GM12874 (cell line): ENCODE results near the gene WDR7.

ENCODE experiments used
- CTCF ChIP-seq: IDR thresholded peaks from 2 replicates; pipeline ENCODE4 v1.5.1; 2011; ENCODE audit warnings: low read depth, mild to moderate bottlenecking, control low read depth, low read length, moderate library complexity; ENCODE audit not compliant: insufficient read depth

The WDR7 gene

DNA sequence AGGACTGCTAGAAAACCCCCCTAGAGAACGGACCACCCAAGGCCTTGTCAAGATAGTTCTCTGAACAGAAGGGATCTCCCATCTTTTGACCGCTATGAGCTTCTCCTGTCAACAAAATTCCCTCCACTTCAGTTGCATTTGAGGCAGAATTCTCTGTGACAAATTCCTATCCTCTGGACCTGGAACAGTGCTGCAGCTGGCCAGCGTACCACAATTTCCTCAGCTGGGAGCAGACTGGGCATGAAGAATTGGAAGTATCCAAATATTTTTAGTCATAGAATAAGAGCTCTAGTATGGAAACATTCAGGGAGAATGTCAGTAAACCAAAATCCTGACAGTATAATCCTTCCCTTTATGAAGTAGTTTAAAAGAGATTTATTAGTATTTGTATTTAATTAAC lies 348.7 kb downstream of the WDR7 start:
- no peak for TF ChIP-seq CTCF

- no peak for TF ChIP-seq CTCF
These were observed 351.5 kb downstream of the WDR7 start for GRCh38 chr18:57002627-57003026.

DNA sequence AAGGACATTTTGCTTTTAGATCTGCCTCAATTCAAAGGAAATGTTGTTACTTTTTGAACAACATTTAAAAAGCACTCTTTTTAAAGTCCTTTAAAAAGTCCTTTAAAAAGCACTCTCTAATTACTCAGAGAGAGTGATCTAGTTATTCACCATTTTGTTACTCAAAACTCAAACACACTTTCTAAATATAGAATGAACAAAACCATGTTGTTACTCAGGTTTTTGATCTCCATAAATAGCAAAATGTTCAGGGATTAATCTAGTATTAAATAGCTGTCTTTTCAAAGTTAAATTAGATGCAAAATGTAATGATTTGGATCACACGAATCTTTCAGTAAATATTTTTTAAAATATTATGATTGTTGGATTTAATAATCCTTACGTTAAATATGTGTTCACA lies 352.2 kb downstream of the WDR7 start:
- TF ChIP-seq CTCF, result no peak

- TF ChIP-seq CTCF, result no peak
These were observed 353.4 kb downstream of the WDR7 start for GRCh38 chr18:57004366-57005121.

DNA sequence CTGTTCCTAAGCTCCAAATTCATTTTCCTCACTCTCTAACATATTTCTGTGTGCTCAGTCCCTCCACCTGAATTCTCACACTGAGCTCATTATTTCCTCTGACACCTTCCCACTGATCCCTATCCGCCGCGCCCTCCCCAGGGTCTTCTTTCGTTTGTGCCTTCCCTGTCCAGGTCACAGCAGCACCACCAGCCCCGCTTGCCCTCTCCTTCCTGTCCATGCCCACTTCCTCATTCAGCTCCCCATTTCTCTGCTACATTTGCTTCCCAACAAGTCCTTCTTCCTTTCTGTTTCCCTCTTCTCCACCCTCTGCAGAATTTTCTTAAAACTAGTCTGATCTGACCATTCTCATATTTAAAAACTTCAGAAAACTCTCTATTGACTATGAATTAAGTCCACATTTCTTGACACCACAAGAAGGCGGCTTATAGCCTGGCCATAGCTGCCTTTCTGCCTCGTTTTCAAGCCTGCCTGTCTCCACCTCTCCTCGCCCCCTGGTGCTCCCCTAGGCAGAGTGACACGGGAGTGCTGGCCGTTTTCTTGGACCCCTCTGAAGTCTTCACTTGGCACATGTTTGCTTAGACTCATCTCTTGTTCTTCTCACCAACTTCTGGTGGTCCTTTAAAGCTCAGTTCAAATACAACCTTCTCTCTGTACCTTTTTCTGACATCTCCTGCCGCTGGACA lies 357.0 kb downstream of the WDR7 start:
- no peak for TF ChIP-seq CTCF

DNA sequence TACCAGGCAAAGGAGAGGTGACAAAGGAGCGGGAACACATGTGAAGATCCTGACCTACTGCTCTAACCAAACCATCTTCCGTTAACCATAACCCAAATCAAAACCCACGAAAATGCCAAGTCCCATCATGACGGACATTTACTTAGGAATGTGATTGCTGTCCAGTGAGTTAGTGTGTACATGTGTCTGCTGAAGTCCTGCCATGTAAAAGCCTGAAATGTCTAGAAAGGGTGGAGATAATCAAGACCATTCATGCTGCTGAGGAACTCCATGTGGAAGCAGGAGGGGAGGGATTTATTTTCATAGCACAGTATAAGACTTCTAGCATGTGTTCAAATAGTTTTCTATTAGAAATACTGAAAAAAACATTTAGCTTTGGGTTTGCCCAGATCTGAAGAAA lies 358.7 kb downstream of the WDR7 start:
- no peak for TF ChIP-seq CTCF

DNA sequence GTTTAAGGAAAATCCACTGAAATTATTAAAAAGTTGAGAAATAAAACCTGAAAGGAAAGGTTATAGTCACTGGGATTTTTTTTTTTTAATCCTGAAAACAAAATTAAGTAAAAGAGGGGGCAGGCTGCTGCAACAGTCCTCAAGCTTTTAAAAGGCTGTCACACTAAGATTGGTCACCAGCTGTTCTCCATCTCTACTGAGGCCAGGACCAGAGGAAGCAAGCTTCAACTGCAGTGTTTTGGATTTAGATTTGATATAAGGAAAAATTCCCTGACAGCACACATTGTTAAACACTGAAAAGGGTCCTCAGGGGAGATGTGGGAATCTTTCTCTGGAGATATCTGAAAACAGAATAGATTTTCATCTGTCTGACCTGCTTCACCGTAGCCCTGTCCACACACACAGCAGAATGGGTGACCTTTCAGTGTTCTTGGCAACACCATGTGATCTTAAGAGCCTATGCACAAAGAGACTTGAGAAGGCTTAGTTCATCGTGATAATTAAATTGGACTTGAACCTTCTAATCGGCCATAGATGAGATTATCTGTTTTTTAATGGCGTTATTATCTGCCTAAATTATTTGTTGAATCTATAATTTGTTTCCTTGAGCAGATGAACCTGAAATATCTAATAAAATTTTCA lies 363.7 kb downstream of the WDR7 start:
- TF ChIP-seq CTCF, result no peak
